Adrenal gland (tissue), 12 donors: Measurements from ENCODE around the gene RHO. TPM values are rescaled to one million over a fixed set of nuclear protein-coding genes. Genes with fewer than 3 reads are reported as not detected.
"Not testable (repeated sequence)": the region's sequence is repeated elsewhere in the genome, so short reads cannot be mapped to it uniquely, and the experiment has no call there.

ENCODE experiments used
- DNase-seq, 7 donors: peaks; one replicate each; pipeline ENCODE4 v3.0.0-alpha.2; 2019 to 2020
- H3K27ac ChIP-seq, 5 donors: fragments of 200-600 bp; sonication (generic) in 4 of 5; 1 replicate in 3 of 5; 2 replicates in 2 of 5; pipeline versions ENCODE4 v1.5.1 to v1.8.0; 2016 to 2020; ENCODE audit warnings: mild to moderate bottlenecking in 1 of 5
- H3K27me3 ChIP-seq: fragments of 200-600 bp; 2 replicates; pipeline ENCODE4 v1.8.0; 2021
- H3K36me3 ChIP-seq, 2 donors: fragments of 200-600 bp; replicated peaks in 1 of 2; 1 replicate in 1 of 2; 2 replicates in 1 of 2; pipeline versions ENCODE4 v1.5.1 to v1.8.0; 2018 to 2022
- H3K4me1 ChIP-seq, 2 donors: fragments of 200-600 bp; replicated peaks in 1 of 2; 1 replicate in 1 of 2; 2 replicates in 1 of 2; pipeline versions ENCODE4 v1.5.1 to v1.8.0; 2018 to 2021
- H3K4me3 ChIP-seq, 4 donors: fragments of 200-600 bp; sonication (generic) in 3 of 4; one replicate each; pipeline ENCODE4 v1.5.1; 2016 to 2018
- H3K9me3 ChIP-seq, 3 donors: fragments of 200-600 bp; sonication (generic) in 1 of 3; replicated peaks in 1 of 3; 1 replicate in 2 of 3; 2 replicates in 1 of 3; pipeline versions ENCODE4 v1.5.1 to v1.8.0; 2016 to 2021
- POLR2A ChIP-seq, 2 donors: fragments of 450-650 bp; IDR thresholded peaks; one replicate each; pipeline ENCODE4 v1.6.1; 2017; ENCODE audit warnings: antibody characterized with exemption in 2 of 2, mild to moderate bottlenecking in 2 of 2, moderate library complexity in 1 of 2
- WGBS, 4 donors: extraction: QIAGEN DNeasy Blood & Tissue Kit in 2 of 4; methylation state at CpG; one replicate each; pipeline versions ENCODE4 v1.1.5 to v1.1.7; 2013 to 2017; 5-methylcytosine and 5-hydroxymethylcytosine counted together
- intact Hi-C, 2 donors: fragments of 100-400 bp; cut with DNase I; formaldehyde crosslinking; loops; one replicate each; pipeline versions ENCODE4 v1.14.1 to v1.15.0; 2022 to 2023
- polyA plus RNA-seq, 3 donors: library from polyadenylated mRNA; stranded (reverse); fragments of 200-250 nt in 2 of 3; fragments of 350-450 nt in 1 of 3; fragmentation: Illumina TruSeq in 1 of 3; extraction: RNeasy Lipid Tissue Mini Kit (QIAGEN cat#74804) in 1 of 3; gene quantifications; one replicate each; pipeline ENCODE4 v1.2.3, GENCODE V29; 2013 to 2014
- total RNA-seq, 9 donors: library from RNA; depleted of rRNA in 4 of 9; stranded (reverse); fragments of >200 nt in 4 of 9; fragments of 120-200 nt in 1 of 9; fragmentation: NEBNext Ultra II Directional in 1 of 9; extraction: Animal tissue kit (Norgen Biotek cat#: 25700) in 1 of 9; gene quantifications; one replicate each; pipeline versions ENCODE4 v1.1.0 to v1.2.4, GENCODE V29; 2013 to 2023
- TF ChIP-seq, protein P1 (sequence below), 6 experiments: fragments of 450-650 bp in 4 of 6; fragments of 200-600 bp in 2 of 6; sonication (generic) in 1 of 6; IDR thresholded peaks; 1 replicate in 5 of 6; 2 replicates in 1 of 6; pipeline versions ENCODE4 v1.5.1 to v1.8.0; 2016 to 2021; ENCODE audit warnings: antibody characterized with exemption in 6 of 6, mild to moderate bottlenecking in 2 of 6, moderate library complexity in 1 of 6
- donor health status: healthy with polysubstance abuse.
- donor health status: Bipolar disorder and iron deficiency.
- donor health status: DM: yes; HTN: yes; CAD: no.
- donor health status: DM: no; HTN: no; CAD: no.
- donor health status: DM: no; HTN: no; CAD: no.
- donor health status: DM: yes; HTN: yes; CAD: no.

RHO gene
- total and polyA plus RNA-seq, 12 donors, result not detected

DNA sequence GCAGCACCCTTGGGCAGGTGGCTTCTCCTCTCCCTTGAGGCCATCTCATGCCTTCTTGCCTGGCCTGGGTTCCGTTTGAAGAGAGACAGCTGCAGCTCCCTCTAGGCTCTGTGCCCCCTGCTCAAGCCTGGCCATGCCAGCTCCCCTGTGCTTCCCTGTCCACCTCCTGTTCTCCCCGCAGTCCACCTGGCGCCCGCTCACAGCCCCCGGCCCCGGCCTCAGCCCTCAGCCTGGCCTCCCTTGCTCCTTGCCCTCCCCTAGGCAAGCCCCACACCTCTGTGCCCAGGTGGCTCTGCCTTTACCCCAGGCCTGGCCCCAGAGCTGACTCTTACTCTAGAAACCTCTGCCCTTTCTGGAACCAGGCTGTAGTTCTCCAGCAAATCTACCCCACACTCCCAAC lies 13.9 kb upstream of the RHO start:
- no peak for DNase-seq
- H3K27ac ChIP-seq, result no peak overlapping the region
- H3K4me1 ChIP-seq, result no peaks in the 10 kb centered on the region
- H3K36me3 ChIP-seq, result peaks cover 0 to 27% of the 10 kb centered on the region in 2 donors
- intact Hi-C loops, result no loop called here
- 95 to 96% (median 96%) methylated on average over 5 to 6 of the region's 6 CpGs for WGBS, 4 donors
- H3K27me3 ChIP-seq, result no peaks in the 10 kb centered on the region
- TF ChIP-seq, protein P1, sequence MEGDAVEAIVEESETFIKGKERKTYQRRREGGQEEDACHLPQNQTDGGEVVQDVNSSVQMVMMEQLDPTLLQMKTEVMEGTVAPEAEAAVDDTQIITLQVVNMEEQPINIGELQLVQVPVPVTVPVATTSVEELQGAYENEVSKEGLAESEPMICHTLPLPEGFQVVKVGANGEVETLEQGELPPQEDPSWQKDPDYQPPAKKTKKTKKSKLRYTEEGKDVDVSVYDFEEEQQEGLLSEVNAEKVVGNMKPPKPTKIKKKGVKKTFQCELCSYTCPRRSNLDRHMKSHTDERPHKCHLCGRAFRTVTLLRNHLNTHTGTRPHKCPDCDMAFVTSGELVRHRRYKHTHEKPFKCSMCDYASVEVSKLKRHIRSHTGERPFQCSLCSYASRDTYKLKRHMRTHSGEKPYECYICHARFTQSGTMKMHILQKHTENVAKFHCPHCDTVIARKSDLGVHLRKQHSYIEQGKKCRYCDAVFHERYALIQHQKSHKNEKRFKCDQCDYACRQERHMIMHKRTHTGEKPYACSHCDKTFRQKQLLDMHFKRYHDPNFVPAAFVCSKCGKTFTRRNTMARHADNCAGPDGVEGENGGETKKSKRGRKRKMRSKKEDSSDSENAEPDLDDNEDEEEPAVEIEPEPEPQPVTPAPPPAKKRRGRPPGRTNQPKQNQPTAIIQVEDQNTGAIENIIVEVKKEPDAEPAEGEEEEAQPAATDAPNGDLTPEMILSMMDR (IDR thresholded peaks at IDR 0.05), result no peak
- no peak for TF ChIP-seq POLR2A (IDR thresholded peaks at IDR 0.05)
- H3K4me3 ChIP-seq, result no peak overlapping the region
- no peaks in the 10 kb centered on the region for H3K9me3 ChIP-seq

DNA sequence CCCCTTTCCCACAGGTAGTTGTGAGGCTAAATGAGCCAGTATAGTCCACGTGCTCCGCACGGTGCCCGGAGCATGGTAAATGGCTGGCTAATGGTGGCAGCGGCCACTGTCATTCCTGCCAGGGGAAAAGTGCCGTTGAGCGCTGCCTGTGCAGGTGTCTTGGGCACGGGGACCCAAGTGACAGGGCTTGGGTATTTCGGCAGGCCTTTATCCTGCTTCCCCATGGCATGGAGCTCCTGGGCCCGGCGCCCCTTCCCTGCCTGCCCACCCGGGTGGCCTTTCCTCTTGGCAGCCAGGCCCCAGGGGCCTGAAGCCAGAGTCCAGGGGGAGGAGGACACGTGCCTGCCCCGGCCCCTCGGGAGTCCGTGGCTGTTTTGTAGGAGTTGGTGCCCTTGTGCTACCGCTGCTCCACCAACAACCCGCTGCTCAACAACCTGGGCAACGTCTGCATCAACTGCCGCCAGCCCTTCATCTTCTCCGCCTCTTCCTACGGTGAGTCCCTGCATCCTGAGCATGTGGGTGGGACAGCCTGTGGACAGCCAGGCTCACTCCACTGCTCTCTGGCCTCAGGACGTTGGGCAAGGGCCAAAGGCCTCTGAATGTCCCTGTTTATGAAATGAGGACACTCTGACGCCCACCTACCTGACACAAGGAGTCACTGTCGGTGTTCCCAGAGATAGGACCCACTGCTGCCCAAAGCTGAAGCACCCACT lies 13.2 kb upstream of the RHO start:
- peaks cover 0 to 27% of the 10 kb centered on the region in 2 donors for H3K36me3 ChIP-seq
- H3K27me3 ChIP-seq, H3K4me3 ChIP-seq, H3K4me1 ChIP-seq, H3K9me3 ChIP-seq, intact Hi-C loops, DNase-seq, H3K27ac ChIP-seq: not testable (repeated sequence)
- 92 to 100% (median 95%) methylated on average over 3 to 21 of the region's 25 CpGs for WGBS, 4 donors

DNA sequence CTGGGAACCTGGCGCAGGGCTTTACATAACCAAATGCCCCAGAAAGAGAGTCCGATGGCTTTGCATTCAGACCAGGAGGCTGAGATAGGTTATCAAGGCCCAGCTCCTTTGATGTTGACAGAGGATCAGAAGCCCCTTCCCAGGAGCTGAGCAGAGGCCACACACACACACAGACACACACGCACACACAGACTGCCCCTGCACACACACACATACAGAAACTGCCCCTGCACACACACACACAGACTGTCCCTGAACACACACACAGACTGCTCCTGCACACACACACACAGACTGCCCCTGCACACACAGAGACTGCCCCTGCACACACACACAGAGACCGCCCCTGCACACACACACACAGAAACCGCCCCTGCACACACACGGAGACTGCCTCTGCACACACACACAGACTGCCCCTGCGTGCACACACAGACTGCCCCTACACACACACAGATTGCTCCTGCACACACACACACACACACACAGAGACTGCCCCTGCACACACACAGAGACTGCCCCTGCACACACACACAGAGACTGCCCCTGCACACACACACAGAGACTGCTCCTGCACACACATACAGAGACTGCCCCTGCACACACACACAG lies 12.5 kb upstream of the RHO start:
- H3K9me3 ChIP-seq, H3K27ac ChIP-seq, H3K4me1 ChIP-seq, DNase-seq, H3K27me3 ChIP-seq, intact Hi-C loops, H3K4me3 ChIP-seq: not testable (repeated sequence)
- H3K36me3 ChIP-seq, result peaks cover 0 to 27% of the 10 kb centered on the region in 2 donors
- WGBS, 4 donors, result 84 to 100% (median 92%) methylated on average over 1 to 7 of the region's 7 CpGs

DNA sequence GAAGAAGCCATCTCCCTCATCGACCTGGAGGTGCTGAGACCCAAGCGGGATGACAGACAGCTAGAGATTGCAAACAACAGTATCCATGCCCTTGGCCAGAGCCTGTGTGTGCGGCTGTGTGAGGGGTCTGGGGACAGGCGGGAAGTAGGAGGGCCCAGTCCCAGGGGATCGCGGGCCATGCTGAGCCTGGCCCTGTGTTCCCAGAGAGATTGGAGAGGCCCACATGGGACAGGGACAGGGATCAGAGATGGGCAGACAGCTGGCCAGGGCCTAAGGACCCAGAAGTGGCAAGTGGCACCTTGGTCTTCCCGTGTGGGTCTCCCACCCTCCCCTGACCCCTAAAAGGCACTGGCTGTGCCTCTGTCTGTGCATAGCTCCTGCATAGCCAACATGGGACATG lies 10.9 kb upstream of the RHO start:
- Histone ChIP-seq H3K27me3 (no peaks in the 10 kb centered on the region), H3K4me3 (no peak overlapping the region), H3K36me3 (peaks cover 0 to 19% of the 10 kb centered on the region in 2 donors), H3K4me1 (no peaks in the 10 kb centered on the region), H3K9me3 (no peaks in the 10 kb centered on the region), H3K27ac (no peak overlapping the region)
- TF ChIP-seq POLR2A (IDR thresholded peaks at IDR 0.05), result no peak
- TF ChIP-seq, protein P1 (IDR thresholded peaks at IDR 0.05), result no peak
- 85 to 96% (median 89%) methylated on average over 6 to 7 of the region's 7 CpGs for WGBS, 4 donors
- DNase-seq, result no peak
- intact Hi-C loops, result no loop called here

DNA sequence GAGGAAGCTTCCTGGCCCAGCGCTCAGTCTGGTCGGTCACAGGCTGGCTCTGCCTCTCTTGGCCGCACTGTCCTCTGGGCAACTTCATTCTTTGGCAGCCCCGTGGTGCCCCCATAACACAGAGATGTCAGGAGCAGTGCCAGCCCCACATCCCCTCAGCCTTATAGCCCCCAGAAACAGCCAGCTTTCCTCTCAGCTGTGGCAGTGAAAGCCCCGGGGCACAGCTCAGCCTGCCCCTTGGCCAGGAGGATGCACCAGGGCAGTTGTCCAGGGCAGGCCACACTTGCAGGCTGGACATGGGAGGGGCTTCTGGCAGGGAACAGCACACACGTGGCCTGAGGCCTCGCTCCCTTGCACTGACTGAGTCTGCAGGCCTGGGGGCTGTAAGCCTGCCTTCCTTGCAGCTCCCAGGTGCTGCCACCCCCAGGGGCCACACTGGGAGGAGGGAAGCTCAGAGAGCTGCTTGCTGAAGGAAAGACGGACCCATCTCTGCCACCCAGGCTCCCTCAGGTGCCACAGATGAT lies 10.3 kb upstream of the RHO start:
- Histone ChIP-seq H3K4me3 (no peak overlapping the region), H3K27me3 (no peaks in the 10 kb centered on the region), H3K36me3 (peaks cover 0 to 15% of the 10 kb centered on the region in 2 donors), H3K4me1 (no peaks in the 10 kb centered on the region), H3K9me3 (no peaks in the 10 kb centered on the region), H3K27ac (no peak overlapping the region)
- no peak for TF ChIP-seq POLR2A (IDR thresholded peaks at IDR 0.05)
- TF ChIP-seq, protein P1 (IDR thresholded peaks at IDR 0.05), result no peak
- 80 to 93% (median 89%) methylated on average over 2 to 8 of the region's 8 CpGs for WGBS, 4 donors
- no peak for DNase-seq
- intact Hi-C loops, result no loop called here
